ENCODE measurements around the gene TMEM176A.

Gene TMEM176A

GRCh38 chr7:150818971-150819370 is 18.4 kb downstream of the TMEM176A start:
- no peaks in the 10 kb centered on the region for H3K27me3 ChIP-seq (ENCODE audit: insufficient read depth, low read depth, severe bottlenecking)
- peaks cover 8% of the 10 kb centered on the region for H3K9me3 ChIP-seq (ENCODE audit: severe bottlenecking)
- H3K4me3 ChIP-seq (ENCODE audit: low read depth, low read length) = no peak overlapping the region
- H3K27ac ChIP-seq = no peak overlapping the region
- DNase-seq = no peak
- no peaks in the 10 kb centered on the region for H3K36me3 ChIP-seq
- TF ChIP-seq, protein P1, sequence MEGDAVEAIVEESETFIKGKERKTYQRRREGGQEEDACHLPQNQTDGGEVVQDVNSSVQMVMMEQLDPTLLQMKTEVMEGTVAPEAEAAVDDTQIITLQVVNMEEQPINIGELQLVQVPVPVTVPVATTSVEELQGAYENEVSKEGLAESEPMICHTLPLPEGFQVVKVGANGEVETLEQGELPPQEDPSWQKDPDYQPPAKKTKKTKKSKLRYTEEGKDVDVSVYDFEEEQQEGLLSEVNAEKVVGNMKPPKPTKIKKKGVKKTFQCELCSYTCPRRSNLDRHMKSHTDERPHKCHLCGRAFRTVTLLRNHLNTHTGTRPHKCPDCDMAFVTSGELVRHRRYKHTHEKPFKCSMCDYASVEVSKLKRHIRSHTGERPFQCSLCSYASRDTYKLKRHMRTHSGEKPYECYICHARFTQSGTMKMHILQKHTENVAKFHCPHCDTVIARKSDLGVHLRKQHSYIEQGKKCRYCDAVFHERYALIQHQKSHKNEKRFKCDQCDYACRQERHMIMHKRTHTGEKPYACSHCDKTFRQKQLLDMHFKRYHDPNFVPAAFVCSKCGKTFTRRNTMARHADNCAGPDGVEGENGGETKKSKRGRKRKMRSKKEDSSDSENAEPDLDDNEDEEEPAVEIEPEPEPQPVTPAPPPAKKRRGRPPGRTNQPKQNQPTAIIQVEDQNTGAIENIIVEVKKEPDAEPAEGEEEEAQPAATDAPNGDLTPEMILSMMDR (IDR thresholded peaks at IDR 0.05; ENCODE audit: low read depth, low read length) = no peak

- TF ChIP-seq, protein P1 (IDR thresholded peaks at IDR 0.05; ENCODE audit: low read depth, low read length) = no peak
Measured at GRCh38 chr7:150820148-150820547, 19.6 kb downstream of the TMEM176A start.

DNA sequence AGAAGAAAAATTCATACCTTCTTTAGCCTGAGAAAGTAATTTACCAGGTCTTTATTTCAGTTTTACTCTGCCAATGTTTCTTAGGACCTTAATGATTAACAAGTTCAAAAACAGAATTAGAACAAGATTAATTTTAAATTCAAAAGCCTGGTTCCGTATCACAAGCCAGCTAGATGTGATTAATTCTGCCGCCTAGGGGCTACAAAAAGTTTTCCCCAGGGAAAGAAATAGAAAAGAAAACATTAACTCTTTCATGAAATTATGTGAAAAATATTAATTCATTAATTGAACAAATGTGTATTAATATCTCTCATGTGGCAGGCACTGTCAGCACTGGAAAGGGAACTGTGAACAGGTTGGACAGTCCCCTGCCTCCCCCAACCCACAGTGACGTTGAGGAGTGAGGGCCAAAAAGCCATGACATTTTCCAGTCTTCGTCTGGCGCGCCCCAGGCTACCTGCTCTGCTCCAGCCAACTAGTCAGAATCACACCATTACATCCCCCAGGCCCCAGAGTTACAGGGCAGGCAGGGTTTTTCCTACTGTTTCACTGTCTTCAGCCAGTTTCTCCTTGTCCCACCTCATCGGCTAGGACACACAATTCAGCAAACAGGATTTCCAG is 20.1 kb downstream of the TMEM176A start:
- Histone ChIP-seq H3K27ac (no peak overlapping the region), H3K9me3 (ENCODE audit: severe bottlenecking) (peaks cover 7% of the 10 kb centered on the region), H3K36me3 (no peaks in the 10 kb centered on the region), H3K27me3 (ENCODE audit: insufficient read depth, low read depth, severe bottlenecking) (no peaks in the 10 kb centered on the region), H3K4me3 (ENCODE audit: low read depth, low read length) (no peak overlapping the region)
- DNase-seq = no peak
- TF ChIP-seq, protein P1 (IDR thresholded peaks at IDR 0.05; ENCODE audit: low read depth, low read length) = no peak

More at GRCh38 chr7:150820148-150820547, 19.6 kb downstream of the TMEM176A start:
- H3K27ac ChIP-seq = no peak overlapping the region
- no peak for DNase-seq
- no peaks in the 10 kb centered on the region for H3K36me3 ChIP-seq
- H3K9me3 ChIP-seq (ENCODE audit: severe bottlenecking) = peaks cover 8% of the 10 kb centered on the region
- no peak overlapping the region for H3K4me3 ChIP-seq (ENCODE audit: low read depth, low read length)
- no peaks in the 10 kb centered on the region for H3K27me3 ChIP-seq (ENCODE audit: insufficient read depth, low read depth, severe bottlenecking)

DNA sequence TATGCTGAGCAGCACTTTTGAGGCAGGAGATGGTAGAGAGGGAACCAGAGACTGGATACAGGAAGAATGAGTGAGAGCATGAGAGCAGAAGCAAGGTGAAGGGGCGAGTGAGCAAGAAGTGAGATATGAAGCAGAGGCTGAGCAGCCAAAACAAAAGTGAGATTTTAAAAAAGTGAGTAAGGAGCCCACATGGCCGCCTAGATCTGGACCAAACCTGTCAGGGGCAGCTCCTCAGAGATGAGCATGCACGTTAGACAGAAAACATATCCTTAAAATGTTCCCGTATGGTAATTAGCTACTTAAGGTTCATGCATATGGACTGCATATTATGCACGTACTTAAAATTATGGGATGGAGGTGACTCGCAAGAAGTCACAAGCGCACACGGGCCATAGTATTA is 22.5 kb downstream of the TMEM176A start:
- Histone ChIP-seq H3K4me3 (ENCODE audit: low read depth, low read length) (no peak overlapping the region), H3K27ac (no peak overlapping the region), H3K36me3 (no peaks in the 10 kb centered on the region), H3K27me3 (ENCODE audit: insufficient read depth, low read depth, severe bottlenecking) (no peaks in the 10 kb centered on the region), H3K9me3 (ENCODE audit: severe bottlenecking) (peaks cover 5% of the 10 kb centered on the region)
- TF ChIP-seq, protein P1 (IDR thresholded peaks at IDR 0.05; ENCODE audit: low read depth, low read length) = no peak
- DNase-seq = no peak

GRCh38 chr7:150823484-150824126 is 23.0 kb downstream of the TMEM176A start:
- H3K27me3 ChIP-seq (ENCODE audit: insufficient read depth, low read depth, severe bottlenecking) = no peaks in the 10 kb centered on the region

More at GRCh38 chr7:150823484-150824126, 23.0 kb downstream of the TMEM176A start:
- Histone ChIP-seq H3K9me3 (ENCODE audit: severe bottlenecking) (peaks cover 5% of the 10 kb centered on the region), H3K36me3 (no peaks in the 10 kb centered on the region), H3K27ac (no peak overlapping the region), H3K4me3 (ENCODE audit: low read depth, low read length) (no peak overlapping the region)
- no peak for DNase-seq
- TF ChIP-seq, protein P1 (IDR thresholded peaks at IDR 0.05; ENCODE audit: low read depth, low read length) = no peak
